Astrocyte (in vitro differentiated cells and primary cell): Measurements from ENCODE around the gene TSC1. TPM values are rescaled to one million over a fixed set of nuclear protein-coding genes. Genes with fewer than 3 reads are reported as not detected.
A peak's percentile ranks its signal among the peaks of the same experiment; 100 is the strongest.

ENCODE experiments used
- DNase-seq: peaks from one replicate; pipeline ENCODE4 v3.0.0-alpha.2; 2010; ENCODE audit warnings: low read depth
- FAIRE-seq: peaks from 2 replicates; lab custom pipeline; 2011; peaks lifted over from hg19 to GRCh38; lab: Jason Lieb, UNC
- H2AFZ ChIP-seq: 2 replicates; pipeline ENCODE4 v1.6.0; 2012; ENCODE audit warnings: low read depth, low read length, inconsistent platforms
- H3K27ac ChIP-seq: 2 replicates; pipeline ENCODE4 v1.5.1; 2011; ENCODE audit warnings: low read depth, low read length, inconsistent platforms
- H3K27me3 ChIP-seq: 2 replicates; pipeline ENCODE4 v1.6.0; 2011; ENCODE audit warnings: low read length, inconsistent platforms; ENCODE audit not compliant: insufficient read depth
- H3K36me3 ChIP-seq: 2 replicates; pipeline ENCODE4 v1.5.1; 2011; ENCODE audit warnings: low read length, inconsistent platforms; ENCODE audit not compliant: insufficient read depth
- H3K4me1 ChIP-seq: 2 replicates; pipeline ENCODE4 v1.5.1; 2011; ENCODE audit warnings: low read length, inconsistent platforms; ENCODE audit not compliant: insufficient read depth
- H3K4me2 ChIP-seq: 2 replicates; pipeline ENCODE4 v1.6.0; 2012; ENCODE audit warnings: low read length, inconsistent platforms
- H3K4me3 ChIP-seq: 2 replicates; pipeline ENCODE4 v1.5.1; 2011; ENCODE audit warnings: low read depth, mild to moderate bottlenecking, low read length, inconsistent platforms; ENCODE audit not compliant: insufficient read depth
- H3K79me2 ChIP-seq: 2 replicates; pipeline ENCODE4 v1.6.0; 2012; ENCODE audit warnings: mild to moderate bottlenecking, low read length, inconsistent platforms; ENCODE audit not compliant: insufficient read depth
- H3K9ac ChIP-seq: 2 replicates; pipeline ENCODE4 v1.6.0; 2012; ENCODE audit warnings: mild to moderate bottlenecking, low read length, inconsistent platforms
- H3K9me3 ChIP-seq: 2 replicates; pipeline ENCODE4 v1.5.1; 2012; ENCODE audit warnings: low read depth, mild to moderate bottlenecking, low read length, inconsistent platforms; ENCODE audit not compliant: insufficient read depth
- H4K20me1 ChIP-seq: 2 replicates; pipeline ENCODE4 v1.6.0; 2012; ENCODE audit warnings: low read length, inconsistent platforms; ENCODE audit not compliant: insufficient read depth
- H3K27ac Mint-ChIP-seq: one replicate; pipeline ENCODE4 v1.8.0; 2021; ENCODE audit warnings: mild to moderate bottlenecking, mixed read lengths; ENCODE audit not compliant: unreplicated experiment
- H3K27me3 Mint-ChIP-seq: one replicate; pipeline ENCODE4 v1.8.0; 2021; ENCODE audit warnings: low read depth, mixed read lengths; ENCODE audit not compliant: unreplicated experiment
- H3K36me3 Mint-ChIP-seq: one replicate; pipeline ENCODE4 v1.8.0; 2021; ENCODE audit warnings: low read depth, mixed read lengths; ENCODE audit not compliant: unreplicated experiment
- H3K4me1 Mint-ChIP-seq: one replicate; pipeline ENCODE4 v1.8.0; 2021; ENCODE audit warnings: low read depth, mixed read lengths; ENCODE audit not compliant: unreplicated experiment
- H3K4me3 Mint-ChIP-seq: one replicate; pipeline ENCODE4 v1.8.0; 2021; ENCODE audit warnings: mild to moderate bottlenecking, moderate library complexity, mixed read lengths; ENCODE audit not compliant: unreplicated experiment
- H3K9me3 Mint-ChIP-seq: one replicate; pipeline ENCODE4 v1.8.0; 2021; ENCODE audit warnings: mild to moderate bottlenecking, mixed read lengths; ENCODE audit not compliant: unreplicated experiment
- CTCF ChIP-seq: IDR thresholded peaks from 2 replicates; pipeline ENCODE4 v1.5.1; 2011; ENCODE audit warnings: low read depth, mild to moderate bottlenecking, inconsistent platforms, low read length, moderate library complexity; ENCODE audit not compliant: insufficient read depth
- EZH2 ChIP-seq: IDR thresholded peaks from 2 replicates; pipeline ENCODE4 v1.6.1; 2012; ENCODE audit warnings: mild to moderate bottlenecking, low read length, inconsistent platforms; ENCODE audit not compliant: insufficient read depth
- total RNA-seq: library from RNA; stranded (reverse); gene quantifications from 2 replicates; pipeline ENCODE4 v1.2.1, GENCODE V29; 2021

Gene TSC1
- total RNA-seq, 1 donor from 2014 or later: 50.6 TPM

DNA sequence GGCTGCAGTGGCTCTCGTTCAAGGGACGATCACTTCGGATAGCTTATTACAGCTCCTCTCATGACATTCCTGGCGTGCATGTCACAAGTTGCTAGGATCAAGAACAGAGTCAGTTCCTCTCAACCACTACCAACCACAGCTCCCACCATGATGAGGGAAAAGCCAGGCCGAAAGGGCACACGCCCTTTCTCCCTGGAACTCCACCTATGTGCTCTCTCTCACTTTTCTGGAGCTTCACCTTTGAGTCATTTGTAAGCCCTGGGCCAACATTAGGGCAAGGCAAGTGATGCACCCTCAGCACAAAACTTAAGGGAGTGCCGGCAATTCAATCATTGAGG is 64.1 kb downstream of the TSC1 start:
- Histone ChIP-seq H3K9ac (no peak overlapping the region), H3K9me3 (no peaks in the 10 kb centered on the region), H3K27ac (no peak overlapping the region), H3K27me3 (no peaks in the 10 kb centered on the region), H3K36me3 (no peaks in the 10 kb centered on the region), H3K4me1 (no peaks in the 10 kb centered on the region), H3K4me3 (no peak overlapping the region), H3K4me2 (no peak overlapping the region), H3K79me2 (no peaks in the 10 kb centered on the region), H2AFZ (no peak overlapping the region), H4K20me1 (no peaks in the 10 kb centered on the region)
- Mint-ChIP-seq H3K4me1 (peaks cover 3% of the 10 kb centered on the region), H3K36me3 (peaks cover 5% of the 10 kb centered on the region), H3K9me3 (no peaks in the 10 kb centered on the region), H3K27me3 (peaks cover 14% of the 10 kb centered on the region), H3K27ac (no peak overlapping the region), H3K4me3 (peak overlapping the region; percentile 18)
- TF ChIP-seq CTCF: no peak
- TF ChIP-seq EZH2: no peak
- no peak for FAIRE-seq
- DNase-seq: no peak

DNA sequence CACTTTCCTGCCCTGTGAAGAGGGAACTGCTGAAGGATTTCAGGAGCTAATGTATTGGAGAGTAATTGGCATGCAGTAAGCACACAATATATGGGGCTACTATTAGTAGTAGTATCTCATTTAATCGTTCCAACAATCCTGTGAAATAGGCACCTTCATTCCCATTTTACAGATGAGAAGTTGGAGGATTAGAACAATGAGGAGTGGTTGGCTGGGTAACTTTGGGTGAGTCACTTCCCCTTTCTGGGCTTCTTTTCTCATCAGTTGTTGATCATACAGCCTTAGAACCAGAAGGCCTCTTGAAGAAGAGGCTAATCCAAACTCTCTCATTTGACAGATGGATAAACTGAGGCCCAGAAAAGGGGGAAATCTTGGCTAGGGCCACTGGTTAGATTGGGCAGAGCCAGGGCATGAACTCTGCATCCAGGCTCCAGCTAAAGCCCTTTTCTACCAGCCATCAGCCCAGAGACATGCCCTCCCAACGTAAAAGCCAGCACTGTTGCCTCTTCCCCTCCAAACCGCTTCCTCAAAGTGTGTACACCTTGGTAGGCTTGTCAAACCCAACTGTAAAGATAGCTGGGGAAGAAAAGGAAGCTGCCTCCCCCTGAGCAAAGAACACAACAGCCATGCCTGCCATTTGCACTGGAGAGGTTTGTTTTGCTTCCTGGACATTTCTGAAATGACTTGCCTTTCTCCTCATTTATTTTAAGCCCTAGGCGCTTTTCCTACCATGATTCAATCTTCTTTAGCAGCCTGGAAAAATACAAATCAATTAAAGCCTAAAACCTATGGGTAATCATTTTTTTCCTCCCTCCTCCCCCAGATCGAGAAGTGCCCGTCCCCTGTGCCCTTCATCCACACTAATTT is 64.7 kb downstream of the TSC1 start:
- Histone ChIP-seq H3K4me1 (no peaks in the 10 kb centered on the region), H3K36me3 (no peaks in the 10 kb centered on the region), H3K4me3 (no peak overlapping the region), H3K27ac (no peak overlapping the region), H3K27me3 (no peaks in the 10 kb centered on the region), H3K9ac (no peak overlapping the region), H3K4me2 (peak overlapping the region; percentile 92), H4K20me1 (no peaks in the 10 kb centered on the region), H3K79me2 (no peaks in the 10 kb centered on the region), H2AFZ (no peak overlapping the region), H3K9me3 (no peaks in the 10 kb centered on the region)
- peak overlapping the region; percentile 84 for H3K4me3 Mint-ChIP-seq
- FAIRE-seq (no peak), DNase-seq (no peak)
- H3K27me3 Mint-ChIP-seq: peaks cover 18% of the 10 kb centered on the region
- H3K27ac Mint-ChIP-seq: no peak overlapping the region
- H3K9me3 Mint-ChIP-seq: no peaks in the 10 kb centered on the region
- H3K4me1 Mint-ChIP-seq: peaks cover 3% of the 10 kb centered on the region
- TF ChIP-seq CTCF (no peak), EZH2 (no peak)
- H3K36me3 Mint-ChIP-seq: peaks cover 5% of the 10 kb centered on the region
